ENCODE measurements around the gene FIGNL2. TPM values are rescaled to one million over a fixed set of nuclear protein-coding genes. Genes with fewer than 3 reads are reported as not detected.

Gene FIGNL2
- total RNA-seq, 1 experiment from 2014 or later, result 0.27 TPM

GRCh38 chr12:51873251-51873994 is 24.9 kb upstream of the FIGNL2 start:
- Histone ChIP-seq H3K4me2 (ENCODE audit: low read length) (no peak overlapping the region), H4K20me1 (ENCODE audit: insufficient read depth) (no peaks in the 10 kb centered on the region), H3K27me3 (ENCODE audit: insufficient read depth, low read length) (no peaks in the 10 kb centered on the region), H3K27ac (ENCODE audit: low read depth, low read length) (no peak overlapping the region), H3K9ac (ENCODE audit: low read length) (no peak overlapping the region), H3K4me3 (replicated peaks in 1 of 2; ENCODE audit: low read depth in 1 of 2, low read length in 2 of 2) (no peak overlapping the region), H3K36me3 (ENCODE audit: control insufficient read depth in 1 of 2, insufficient read depth in 2 of 2, low read length in 2 of 2) (no peaks in the 10 kb centered on the region), H2AFZ (ENCODE audit: low read depth, low read length, poor library complexity, severe bottlenecking) (no peak overlapping the region), H3K9me3 (ENCODE audit: control insufficient read depth in 1 of 2, insufficient read depth in 1 of 2, low read depth in 1 of 2, low read length in 2 of 2) (no peaks in the 10 kb centered on the region), H3K9me2 (ENCODE audit: insufficient read depth) (no peaks in the 10 kb centered on the region), H3K79me2 (ENCODE audit: insufficient read depth, low read length) (no peaks in the 10 kb centered on the region), H3K4me1 (ENCODE audit: control insufficient read depth in 1 of 2, insufficient read depth in 2 of 2, low read length in 2 of 2) (no peaks in the 10 kb centered on the region)
- ATAC-seq (no peak), DNase-seq (ENCODE audit: low read depth, low spot score) (no peak)
- CTCF ChIA-PET, result interaction anchor here (1.0 to 3.9 kb wide), 3 partner anchors 49 to 471 kb away, joined by 3 to 55 read pairs (median 5); no protein-coding TSS in a partner anchor
- TF ChIP-seq, protein P1, sequence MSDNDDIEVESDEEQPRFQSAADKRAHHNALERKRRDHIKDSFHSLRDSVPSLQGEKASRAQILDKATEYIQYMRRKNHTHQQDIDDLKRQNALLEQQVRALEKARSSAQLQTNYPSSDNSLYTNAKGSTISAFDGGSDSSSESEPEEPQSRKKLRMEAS (IDR thresholded peaks at IDR 0.05), result no peak
- TF ChIP-seq SP1 (IDR thresholded peaks at IDR 0.05; ENCODE audit: low read depth) (no peak), ELF1 (IDR thresholded peaks at IDR 0.05; ENCODE audit: borderline replicate concordance, low read depth) (no peak), FOSL1 (IDR thresholded peaks at IDR 0.05; ENCODE audit: low read depth) (no peak), RAD21 (IDR thresholded peaks at IDR 0.05; ENCODE audit: low read depth) (no peak), EZH2 (IDR thresholded peaks at IDR 0.05) (no peak), CEBPB (IDR thresholded peaks at IDR 0.05; ENCODE audit: low read depth) (no peak), ATF3 (IDR thresholded peaks at IDR 0.05) (no peak), ZBTB33 (IDR thresholded peaks at IDR 0.05; ENCODE audit: extremely low read depth, insufficient replicate concordance, low read length) (no peak), EGR1 (IDR thresholded peaks at IDR 0.05; ENCODE audit: low read depth) (no peak)
- TF ChIP-seq, protein P2, sequence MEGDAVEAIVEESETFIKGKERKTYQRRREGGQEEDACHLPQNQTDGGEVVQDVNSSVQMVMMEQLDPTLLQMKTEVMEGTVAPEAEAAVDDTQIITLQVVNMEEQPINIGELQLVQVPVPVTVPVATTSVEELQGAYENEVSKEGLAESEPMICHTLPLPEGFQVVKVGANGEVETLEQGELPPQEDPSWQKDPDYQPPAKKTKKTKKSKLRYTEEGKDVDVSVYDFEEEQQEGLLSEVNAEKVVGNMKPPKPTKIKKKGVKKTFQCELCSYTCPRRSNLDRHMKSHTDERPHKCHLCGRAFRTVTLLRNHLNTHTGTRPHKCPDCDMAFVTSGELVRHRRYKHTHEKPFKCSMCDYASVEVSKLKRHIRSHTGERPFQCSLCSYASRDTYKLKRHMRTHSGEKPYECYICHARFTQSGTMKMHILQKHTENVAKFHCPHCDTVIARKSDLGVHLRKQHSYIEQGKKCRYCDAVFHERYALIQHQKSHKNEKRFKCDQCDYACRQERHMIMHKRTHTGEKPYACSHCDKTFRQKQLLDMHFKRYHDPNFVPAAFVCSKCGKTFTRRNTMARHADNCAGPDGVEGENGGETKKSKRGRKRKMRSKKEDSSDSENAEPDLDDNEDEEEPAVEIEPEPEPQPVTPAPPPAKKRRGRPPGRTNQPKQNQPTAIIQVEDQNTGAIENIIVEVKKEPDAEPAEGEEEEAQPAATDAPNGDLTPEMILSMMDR (IDR thresholded peaks at IDR 0.05 in 2 of 3, conservative IDR thresholded peaks at IDR 0.05 in 1 of 3; ENCODE audit: borderline replicate concordance in 1 of 3, insufficient read depth in 1 of 3, low read depth in 2 of 3, low read length in 2 of 3), result no peak
- RAD21 ChIA-PET (ENCODE audit: low non-redundant PET in 1 of 2, low total read pairs in 2 of 2, uncharacterized antibody in 2 of 2, unreplicated experiment in 2 of 2), result interaction anchor here in 1 of 2 experiments (0.6 kb wide), 1 partner anchor 8 kb away, joined by 3 read pairs; no protein-coding TSS in a partner anchor
- no TSS peak for BruUV-seq (replicated peaks)
- POLR2A ChIA-PET, result no interaction called here
- intact Hi-C loops (cut with micrococcal nuclease), result no loop called here
